HG02763 (cell line): ENCODE measurements around the gene NUCKS1.

Experiments used
- ATAC-seq: cut with Tn5 transposase; IDR thresholded peaks from one replicate; pipeline ENCODE4 v1.9.1; 2021; ENCODE audit warnings: mild to moderate bottlenecking, moderate library complexity; ENCODE audit not compliant: unreplicated experiment

The NUCKS1 gene

GRCh38 chr1:205772607-205773032 is 22.6 kb upstream of the NUCKS1 start:
- no peak for ATAC-seq

DNA sequence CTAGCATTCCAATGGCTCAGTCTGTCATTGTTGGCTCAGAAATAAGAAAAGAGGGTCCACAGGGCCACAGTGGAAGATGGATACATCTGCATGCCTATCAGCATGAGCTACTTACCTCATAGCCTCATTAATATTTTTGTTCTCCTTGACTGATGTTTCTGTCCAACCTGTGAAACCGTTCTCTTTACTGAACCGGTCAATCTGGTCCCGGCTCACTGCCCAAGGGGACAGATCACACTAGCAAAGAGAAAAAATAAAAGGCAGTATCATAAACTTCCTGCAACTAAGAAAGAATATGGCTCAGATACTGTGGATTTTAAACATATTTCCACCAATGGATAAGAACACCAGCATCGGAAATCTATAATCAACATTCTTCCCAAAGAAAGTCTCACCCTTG is 20.6 kb upstream of the NUCKS1 start:
- ATAC-seq = no peak

DNA sequence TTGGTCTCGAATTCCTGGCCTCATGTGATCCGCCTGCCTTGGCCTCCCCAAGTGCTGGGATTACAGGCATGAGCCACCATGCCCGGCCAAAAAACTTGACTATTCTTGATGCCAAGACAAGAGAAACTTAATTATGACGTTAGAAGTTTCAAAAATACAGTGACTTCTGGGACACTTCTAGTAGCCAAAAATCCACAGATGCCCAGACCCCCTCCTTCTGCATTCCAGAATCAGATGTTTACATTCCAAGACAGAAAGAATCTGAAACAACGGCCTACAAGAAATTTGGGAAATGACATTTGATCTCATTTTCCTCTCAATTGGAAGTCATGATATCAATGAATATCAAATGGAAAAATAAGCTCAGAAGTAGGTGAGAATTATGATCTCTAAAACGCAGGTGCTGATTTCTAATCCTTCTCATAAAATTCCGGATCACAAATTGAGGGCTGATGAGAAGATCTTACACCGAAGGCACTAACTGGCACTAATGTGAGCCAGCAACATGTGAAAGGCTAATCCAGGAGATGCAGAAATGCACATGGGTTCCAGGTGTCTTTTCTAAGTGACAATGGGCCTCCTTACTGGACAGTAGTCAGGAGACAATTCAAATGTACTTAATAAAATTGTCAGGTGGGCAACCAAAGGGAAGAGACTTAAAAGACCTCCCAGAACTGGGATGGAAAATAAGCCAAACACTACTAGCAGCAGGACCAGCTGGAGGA is 19.8 kb upstream of the NUCKS1 start:
- no peak for ATAC-seq

DNA sequence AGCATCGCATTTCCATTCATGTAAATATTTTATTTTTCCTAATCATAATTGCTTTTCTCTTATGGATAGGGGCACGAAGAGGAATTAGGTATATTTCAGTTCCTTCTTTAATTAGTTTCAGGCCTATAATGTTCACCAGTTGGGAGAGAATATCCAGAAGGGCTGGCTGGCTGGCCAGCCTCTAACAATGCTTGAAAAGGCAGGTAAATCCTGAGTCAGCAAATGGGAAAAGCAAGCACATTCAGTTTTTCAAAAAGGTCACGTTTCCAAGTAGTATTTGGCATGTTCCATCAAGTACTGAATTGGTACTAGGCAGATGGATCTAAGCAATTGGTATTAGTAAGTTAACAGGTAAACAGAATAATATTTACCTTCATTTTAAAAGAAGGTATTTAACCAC is 17.3 kb upstream of the NUCKS1 start:
- ATAC-seq = no peak

- ATAC-seq = no peak
These were observed 16.6 kb upstream of the NUCKS1 start for GRCh38 chr1:205766570-205766969.

DNA sequence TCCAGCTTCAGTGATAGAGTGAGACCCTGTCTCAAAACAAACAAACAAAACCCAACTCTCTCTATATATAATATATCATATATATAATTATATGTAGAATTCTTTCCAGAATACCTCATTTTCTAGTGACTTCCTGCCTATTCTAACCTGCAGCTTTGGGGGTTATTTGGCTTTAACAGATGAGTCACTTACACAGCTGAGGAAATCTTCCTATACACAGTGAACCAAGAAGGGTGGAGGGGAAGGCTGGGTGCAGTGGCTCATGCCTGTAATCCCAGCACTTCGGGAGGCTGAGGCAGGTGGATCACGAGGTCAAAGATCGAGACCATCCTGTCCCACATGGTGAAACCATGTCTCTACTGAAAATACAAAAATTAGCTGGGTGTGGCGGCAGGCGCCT is 16.1 kb upstream of the NUCKS1 start:
- no peak for ATAC-seq

- no peak for ATAC-seq
These were observed 14.6 kb upstream of the NUCKS1 start for GRCh38 chr1:205764578-205764977.

DNA sequence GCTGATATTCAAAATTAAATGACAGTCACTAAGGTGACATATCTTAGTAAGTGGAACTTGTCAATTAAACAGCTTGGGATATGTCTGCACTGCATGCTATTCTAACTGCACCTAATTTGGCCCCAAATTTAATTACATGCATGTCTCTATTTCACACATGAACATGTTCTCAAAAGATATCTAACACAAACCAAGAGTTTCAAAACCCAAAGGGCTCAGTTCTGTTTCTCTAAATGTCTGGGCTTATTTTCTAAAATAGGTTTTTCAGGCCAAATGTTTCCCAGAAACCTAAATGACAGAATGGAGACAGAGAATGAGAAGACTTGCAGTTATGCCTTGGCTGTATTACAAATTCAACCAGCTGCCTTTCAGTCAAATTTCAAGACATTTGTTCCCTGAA is 14.0 kb upstream of the NUCKS1 start:
- ATAC-seq = no peak

GRCh38 chr1:205760606-205761005 is 10.6 kb upstream of the NUCKS1 start:
- ATAC-seq = no peak

DNA sequence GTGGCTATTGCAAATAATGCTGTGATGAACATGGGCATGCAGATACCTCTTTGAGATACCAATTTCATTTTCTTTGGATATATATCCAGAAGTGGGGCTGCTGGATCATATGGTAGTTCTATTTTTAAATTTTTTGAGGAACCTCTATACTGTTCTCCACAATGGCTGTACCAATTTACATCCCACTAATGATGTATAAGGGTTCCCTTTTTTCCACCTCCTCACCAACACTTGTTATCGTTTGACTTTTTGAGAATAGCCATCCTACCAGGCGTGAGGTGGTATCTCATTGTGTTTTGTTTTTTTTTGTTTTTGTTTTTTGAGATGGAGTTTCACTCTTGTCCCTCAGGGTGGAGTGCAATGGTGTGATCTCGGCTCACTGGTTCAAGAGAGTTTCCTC is 6.6 kb upstream of the NUCKS1 start:
- no peak for ATAC-seq

DNA sequence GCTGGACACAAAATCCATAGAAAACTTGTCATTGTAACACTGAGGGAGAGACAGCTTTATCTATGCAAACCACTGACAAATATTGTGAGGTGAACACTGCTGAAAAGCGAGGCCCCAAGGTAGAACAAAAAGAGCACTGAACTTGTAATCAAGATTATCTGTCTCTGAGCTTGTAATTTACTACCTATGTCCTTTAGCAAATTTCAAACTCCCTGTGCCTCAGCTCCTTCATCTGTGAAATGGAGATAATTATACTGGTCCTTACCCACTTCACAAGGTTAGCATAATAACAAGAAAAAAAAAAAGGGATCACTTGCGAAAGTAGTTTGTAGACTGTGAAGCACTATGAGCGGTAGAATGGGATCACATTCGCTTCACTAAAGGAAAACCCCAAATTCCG is 4.9 kb upstream of the NUCKS1 start:
- ATAC-seq = no peak

GRCh38 chr1:205751036-205751651 is 1.2 kb upstream of the NUCKS1 start:
- ATAC-seq = no peak

DNA sequence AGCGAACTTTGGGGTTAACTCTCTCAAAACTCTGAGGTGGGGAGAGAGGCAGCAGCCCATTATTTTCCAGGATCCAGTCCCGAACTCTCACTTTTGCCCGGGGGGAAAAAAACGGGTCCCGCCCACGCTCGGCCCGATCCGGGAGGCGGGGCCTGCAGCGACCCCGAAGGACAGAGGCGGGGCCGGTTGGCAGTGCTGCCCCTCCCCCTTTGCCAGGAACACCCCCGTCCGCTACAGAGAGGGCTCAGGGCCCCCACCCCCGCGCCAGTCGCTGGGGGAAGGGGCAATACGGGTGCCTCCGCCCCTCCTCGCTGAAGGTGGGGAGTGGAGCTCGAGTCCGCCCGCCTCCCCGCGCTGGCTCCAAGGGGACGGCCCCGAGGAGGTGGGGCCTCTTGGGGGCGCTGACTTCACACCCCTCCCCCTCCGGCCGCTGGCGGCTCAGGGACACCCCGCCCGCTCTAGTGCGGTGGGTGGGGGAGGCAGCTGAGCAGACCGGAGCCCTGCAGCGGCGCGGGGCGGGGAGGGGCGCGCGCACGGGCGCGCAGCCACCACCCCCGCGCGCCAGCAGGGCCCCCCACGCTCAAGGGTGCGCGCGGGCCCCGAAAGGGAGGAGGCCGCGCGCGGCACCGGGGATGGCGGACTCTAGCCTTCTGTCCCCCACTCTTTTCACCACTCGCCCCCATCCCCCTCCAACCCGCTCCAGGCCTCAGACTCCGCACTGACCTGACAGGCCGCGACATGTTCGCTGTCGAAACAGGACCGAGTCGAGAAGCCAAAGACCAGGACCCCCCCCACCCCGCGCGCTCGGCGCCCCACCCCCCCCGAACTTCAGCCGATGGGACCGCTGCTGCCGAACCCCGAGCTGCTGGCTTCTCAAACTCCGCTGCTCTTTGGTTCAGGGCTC is 496 bp downstream of the NUCKS1 start:
- peak; percentile 70 for ATAC-seq

DNA sequence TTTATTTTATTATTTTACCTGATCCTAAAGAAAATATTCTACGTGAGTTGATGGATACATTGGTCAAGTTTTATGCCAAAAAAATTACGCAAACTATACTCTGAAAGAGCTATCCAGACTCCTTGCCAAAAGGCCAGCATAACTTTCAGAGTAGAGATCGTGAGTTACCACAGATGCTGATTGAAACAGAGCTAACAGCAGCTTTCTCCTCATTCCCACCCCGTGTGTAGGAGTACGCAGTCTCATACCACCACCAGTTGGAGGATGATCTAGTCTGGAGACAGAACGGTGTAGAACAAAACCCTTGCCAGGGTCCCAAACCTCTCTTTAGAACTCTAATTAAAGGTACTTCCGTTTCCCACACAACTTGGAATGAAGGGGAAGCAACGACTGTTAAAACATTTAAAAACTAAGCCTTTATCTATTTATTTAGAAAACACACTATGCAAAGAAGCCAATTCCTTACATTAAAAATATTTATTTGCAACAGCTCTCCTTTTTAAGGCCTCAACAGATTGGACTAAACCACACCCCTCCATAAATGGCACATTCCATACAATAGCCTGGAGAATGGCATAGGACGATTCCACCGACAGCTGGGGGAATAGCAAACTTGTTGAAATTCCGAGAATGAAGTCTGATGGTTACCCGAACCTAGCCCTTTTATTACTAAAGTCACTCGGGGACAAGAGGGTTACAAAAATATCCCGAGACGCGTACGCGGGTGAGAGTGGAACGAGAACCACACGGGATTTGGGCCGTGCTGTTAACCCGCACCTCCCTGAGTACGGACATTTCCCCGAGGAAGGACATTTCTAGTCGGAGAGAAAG is 1.4 kb downstream of the NUCKS1 start:
- ATAC-seq = peak; percentile 11

GRCh38 chr1:205746757-205747412 is 3.1 kb downstream of the NUCKS1 start:
- ATAC-seq = no peak

- no peak for ATAC-seq
These were observed 5.6 kb downstream of the NUCKS1 start for GRCh38 chr1:205744403-205744802.

GRCh38 chr1:205743977-205744376 is 6.0 kb downstream of the NUCKS1 start:
- ATAC-seq = no peak

- no peak for ATAC-seq
These were observed 8.3 kb downstream of the NUCKS1 start for GRCh38 chr1:205741681-205742080.

GRCh38 chr1:205739348-205740160 is 10.4 kb downstream of the NUCKS1 start:
- no peak for ATAC-seq

- ATAC-seq = no peak
These were observed 14.8 kb downstream of the NUCKS1 start for GRCh38 chr1:205735218-205735617.
